Fibroblast of upper back skin (primary cell): ENCODE data around the gene INVS.

Experiments
- DNase-seq: peaks from one replicate; pipeline ENCODE4 v3.0.0-alpha.2; 2013

The INVS gene

GRCh38 chr9:100350188-100350587 lies 251.1 kb downstream of the INVS start:
- DNase-seq, result no peak
